GM23338 (cell line): ENCODE results near the gene FARP1. TPM values are rescaled to one million over a fixed set of nuclear protein-coding genes. Genes with fewer than 3 reads are reported as not detected.

Source experiments
- ATAC-seq: fragments of 200-7000 bp; cut with Tn5 transposase; 3 replicates; pipeline ENCODE4 v1.9.1; 2020
- DNase-seq: peaks from one replicate; pipeline ENCODE4 v3.0.0-alpha.2; 2015; ENCODE audit warnings: low spot score
- H2AFZ ChIP-seq: fragments of 200-600 bp; sonication (generic); 2 replicates; pipeline ENCODE4 v1.8.0; 2016; ENCODE audit warnings: antibody characterized with exemption, mild to moderate bottlenecking, moderate library complexity
- H3F3A ChIP-seq: fragments of 200-600 bp; sonication (generic); replicated peaks from 2 replicates; pipeline ENCODE4 v1.8.0; 2017; ENCODE audit warnings: antibody characterized with exemption, mixed run types, low read depth
- H3K27ac ChIP-seq: fragments of 200-600 bp; sonication (generic); 2 replicates; pipeline ENCODE4 v1.6.1; 2016; ENCODE audit warnings: low read depth
- H3K27me3 ChIP-seq: fragments of 200-600 bp; sonication (generic); 2 replicates; pipeline ENCODE4 v1.8.0; 2016; ENCODE audit warnings: mild to moderate bottlenecking, mixed run types, moderate library complexity; ENCODE audit not compliant: insufficient read depth
- H3K36me3 ChIP-seq: fragments of 200-600 bp; sonication (generic); 2 replicates; pipeline ENCODE4 v1.8.0; 2016; ENCODE audit warnings: mild to moderate bottlenecking; ENCODE audit not compliant: insufficient read depth
- H3K4me1 ChIP-seq: fragments of 200-600 bp; sonication (generic); 2 replicates; pipeline ENCODE4 v1.8.0; 2016; ENCODE audit warnings: mild to moderate bottlenecking, moderate library complexity; ENCODE audit not compliant: insufficient read depth
- H3K4me2 ChIP-seq: fragments of 200-600 bp; sonication (generic); 2 replicates; pipeline ENCODE4 v1.7.1; 2017; ENCODE audit warnings: mixed run types
- H3K4me3 ChIP-seq: fragments of 200-600 bp; sonication (generic); 2 replicates; pipeline ENCODE4 v1.6.1; 2016; ENCODE audit warnings: mixed run types
- H3K79me2 ChIP-seq: fragments of 200-600 bp; sonication (generic); replicated peaks from 2 replicates; pipeline ENCODE4 v1.8.0; 2017; ENCODE audit warnings: mild to moderate bottlenecking; ENCODE audit not compliant: insufficient read depth
- H3K9me2 ChIP-seq: fragments of 200-600 bp; sonication (generic); 2 replicates; pipeline ENCODE4 v1.8.0; 2017; ENCODE audit not compliant: insufficient read depth
- H4K20me1 ChIP-seq: fragments of 200-600 bp; sonication (generic); replicated peaks from 2 replicates; pipeline ENCODE4 v1.8.0; 2017; ENCODE audit warnings: mild to moderate bottlenecking; ENCODE audit not compliant: insufficient read depth
- H3K27ac Mint-ChIP-seq: 2 replicates; pipeline ENCODE4 v1.8.0; 2020; ENCODE audit warnings: inconsistent platforms, mild to moderate bottlenecking, moderate library complexity, mixed read lengths
- H3K27me3 Mint-ChIP-seq: 3 replicates; pipeline ENCODE4 v1.8.0; 2022; ENCODE audit warnings: low read depth, mild to moderate bottlenecking, moderate library complexity, mixed read lengths, inconsistent platforms; ENCODE audit not compliant: insufficient read depth, poor library complexity
- H3K36me3 Mint-ChIP-seq: 3 replicates; pipeline ENCODE4 v1.8.0; 2021; ENCODE audit warnings: low read depth, mild to moderate bottlenecking, inconsistent platforms, moderate library complexity, mixed read lengths
- H3K4me1 Mint-ChIP-seq: 3 replicates; pipeline ENCODE4 v1.8.0; 2020; ENCODE audit warnings: mild to moderate bottlenecking, inconsistent platforms, mixed read lengths
- H3K4me3 Mint-ChIP-seq: 3 replicates; pipeline ENCODE4 v1.8.0; 2021; ENCODE audit warnings: moderate library complexity, mild to moderate bottlenecking, inconsistent platforms, mixed read lengths
- H3K9me3 Mint-ChIP-seq: 3 replicates; pipeline ENCODE4 v1.8.0; 2020; ENCODE audit warnings: moderate library complexity, mild to moderate bottlenecking, inconsistent platforms, mixed read lengths
- ETS1 ChIP-seq: IDR thresholded peaks from 2 replicates; pipeline ENCODE4 v1.6.1; 2016; ENCODE audit warnings: antibody characterized with exemption
- EZH2 ChIP-seq: fragments of 200-600 bp; sonication (generic); IDR thresholded peaks from one replicate; pipeline ENCODE4 v1.8.0; 2017; ENCODE audit warnings: antibody characterized with exemption, mild to moderate bottlenecking, low read depth; ENCODE audit not compliant: unreplicated experiment
- EZH2phosphoT487 ChIP-seq: fragments of 200-600 bp; sonication (generic); IDR thresholded peaks from one replicate; pipeline ENCODE4 v1.8.1; 2018; ENCODE audit warnings: antibody characterized with exemption; ENCODE audit not compliant: unreplicated experiment
- JUNB ChIP-seq: IDR thresholded peaks from one replicate; pipeline ENCODE4 v1.6.1; 2016; ENCODE audit warnings: antibody characterized with exemption; ENCODE audit not compliant: unreplicated experiment
- REST ChIP-seq: IDR thresholded peaks from one replicate; pipeline ENCODE4 v1.6.1; 2018; ENCODE audit warnings: antibody characterized with exemption; ENCODE audit not compliant: unreplicated experiment
- STAT1 ChIP-seq: IDR thresholded peaks from one replicate; pipeline ENCODE4 v1.6.1; 2016; ENCODE audit warnings: antibody characterized with exemption; ENCODE audit not compliant: unreplicated experiment
- ZNF114 ChIP-seq: fragments of 250-450 bp; sonication (Bioruptor Pico); IDR thresholded peaks from 2 replicates; pipeline ENCODE4 v1.5.0; 2020; ENCODE audit warnings: mild to moderate bottlenecking, moderate library complexity
- ZNF331 ChIP-seq: fragments of 250-450 bp; sonication (Bioruptor Pico); IDR thresholded peaks from 2 replicates; pipeline ENCODE4 v1.5.0; 2020; ENCODE audit warnings: low read depth, mild to moderate bottlenecking, moderate library complexity
- ZNF462 ChIP-seq: fragments of 250-450 bp; sonication (Bioruptor Pico); IDR thresholded peaks from 2 replicates; pipeline ENCODE4 v1.5.0; 2020; ENCODE audit warnings: mild to moderate bottlenecking, moderate library complexity
- polyA plus RNA-seq: library from polyadenylated mRNA; unstranded; fragments of >200 nt; fragmentation: Nextera tagmentation; extraction: Ambion mirVana; gene quantifications from 2 replicates; pipeline ENCODE4 v1.2.1, GENCODE V29; 2016
- total RNA-seq: library from RNA; depleted of rRNA; stranded (reverse); fragments of >200 nt; shearing (Covaris generic); gene quantifications from 2 replicates; pipeline ENCODE4 v1.2.3, GENCODE V29; 2014

Gene FARP1
- total and polyA plus RNA-seq, 2 experiments from 2014 or later, result 53.6 to 82.5 TPM

GRCh38 chr13:98264877-98265276 is 122.0 kb downstream of the FARP1 start:
- H3K4me1 ChIP-seq, result peaks cover 3% of the 10 kb centered on the region; the same call in 1 of the 2 replicates
- no peak for TF ChIP-seq ZNF331 (CRISPR knock-in tag)
- TF ChIP-seq ZNF462 (CRISPR knock-in tag), result no peak
- TF ChIP-seq EZH2phosphoT487, result no peak
- TF ChIP-seq STAT1, result no peak
- TF ChIP-seq JUNB, result no peak
- TF ChIP-seq REST, result no peak
- no peak for TF ChIP-seq ZNF114
- no peak for TF ChIP-seq ETS1
- TF ChIP-seq EZH2, result no peak
- DNase-seq (no peak), ATAC-seq (no peak)
- H3F3A ChIP-seq, result 0 out of 2 replicates have a peak, but pooled peaks cover 6% of the 10 kb centered on the region
- H3K27ac Mint-ChIP-seq, result no peak overlapping the region
- H3K4me1 Mint-ChIP-seq, result peaks cover 24% of the 10 kb centered on the region
- no peaks in the 10 kb centered on the region for H3K27me3 ChIP-seq
- no peaks in the 10 kb centered on the region for H3K9me3 Mint-ChIP-seq
- no peak overlapping the region for H3K27ac ChIP-seq
- no peaks in the 10 kb centered on the region; the same call in 1 of the 2 replicates for H4K20me1 ChIP-seq
- no peaks in the 10 kb centered on the region for H3K36me3 ChIP-seq
- peaks cover 4% of the 10 kb centered on the region for H3K27me3 Mint-ChIP-seq
- H3K4me3 ChIP-seq, result no peak overlapping the region
- H2AFZ ChIP-seq, result no peak overlapping the region
- H3K4me2 ChIP-seq, result no peak overlapping the region
- peaks cover 51% of the 10 kb centered on the region for H3K79me2 ChIP-seq
- no peak overlapping the region for H3K4me3 Mint-ChIP-seq
- H3K9me2 ChIP-seq, result no peaks in the 10 kb centered on the region
- H3K36me3 Mint-ChIP-seq, result no peaks in the 10 kb centered on the region
